PC-3 (cell line): ENCODE results near the gene TXK. TPM values are rescaled to one million over a fixed set of nuclear protein-coding genes. Genes with fewer than 3 reads are reported as not detected.

Experiments
- ATAC-seq: fragments of 200-7000 bp; cut with Tn5 transposase; 2 replicates; pipeline ENCODE4 v1.9.1; 2020; ENCODE audit warnings: mild to moderate bottlenecking, moderate library complexity
- BruUV-seq: library from RNA; stranded (reverse); fragments of 400-500 nt; replicated peaks from 2 replicates; lab custom pipeline; 2021; lab: Mats Ljungman, UMichigan
- CTCF ChIA-PET: fragments of 300-600 bp; sonication (Branson Sonifier 250); formaldehyde crosslinking; loops from one replicate; lab custom pipeline; 2022; ENCODE audit warnings: antibody characterized with exemption; lab: Charles Lee
- POLR2A ChIA-PET: fragments of 300-600 bp; sonication (Branson Sonifier 250); formaldehyde crosslinking; loops from one replicate; lab custom pipeline; 2022; ENCODE audit warnings: antibody characterized with exemption; ENCODE audit not compliant: unreplicated experiment; lab: Charles Lee
- DNase-seq: peaks from one replicate; pipeline ENCODE4 v3.0.0-alpha.2; 2015
- H2AFZ ChIP-seq: fragments of 300-600 bp; sonication (generic); 2 replicates; pipeline ENCODE4 v1.6.0; 2016; ENCODE audit warnings: antibody characterized with exemption, low read length
- H3F3A ChIP-seq: fragments of 300-600 bp; sonication (generic); one replicate; pipeline ENCODE4 v1.6.0; 2017; ENCODE audit warnings: antibody characterized with exemption, low read length, control low read depth, mild to moderate bottlenecking; ENCODE audit not compliant: unreplicated experiment
- H3K27ac ChIP-seq: fragments of 300-600 bp; sonication (generic); 2 replicates; pipeline ENCODE4 v1.5.1; 2016; ENCODE audit warnings: mild to moderate bottlenecking, low read length
- H3K27me3 ChIP-seq: fragments of 300-600 bp; sonication (generic); 2 replicates; pipeline ENCODE4 v1.6.1; 2016; ENCODE audit warnings: low read length, mixed read lengths
- H3K36me3 ChIP-seq: fragments of 300-600 bp; sonication (generic); 2 replicates; pipeline ENCODE4 v1.6.1; 2016; ENCODE audit warnings: low read depth, mixed run types, low read length, mixed read lengths
- H3K4me1 ChIP-seq: fragments of 300-600 bp; sonication (generic); 2 replicates; pipeline ENCODE4 v1.5.1; 2016; ENCODE audit warnings: low read length; ENCODE audit not compliant: insufficient read depth
- H3K4me2 ChIP-seq: fragments of 300-600 bp; sonication (generic); 2 replicates; pipeline ENCODE4 v1.6.0; 2016; ENCODE audit warnings: low read length
- H3K4me3 ChIP-seq: fragments of 300-600 bp; sonication (generic); 2 replicates; pipeline ENCODE4 v1.5.1; 2016; ENCODE audit warnings: mild to moderate bottlenecking, low read length, mixed read lengths
- H3K79me2 ChIP-seq: fragments of 300-600 bp; sonication (generic); 2 replicates; pipeline ENCODE4 v1.6.1; 2017; ENCODE audit warnings: low read length, mixed read lengths
- H3K9ac ChIP-seq: fragments of 300-600 bp; sonication (generic); 2 replicates; pipeline ENCODE4 v1.6.0; 2016; ENCODE audit warnings: mild to moderate bottlenecking, low read length
- H3K9me2 ChIP-seq: fragments of 300-600 bp; sonication (generic); replicated peaks from 2 replicates; pipeline ENCODE4 v1.6.1; 2016; ENCODE audit warnings: mixed run types, low read length, mixed read lengths
- H3K9me3 ChIP-seq: fragments of 300-600 bp; sonication (generic); 2 replicates; pipeline ENCODE4 v1.6.1; 2016; ENCODE audit warnings: low read length, mixed read lengths
- H4K20me1 ChIP-seq: fragments of 300-600 bp; sonication (generic); 2 replicates; pipeline ENCODE4 v1.6.1; 2016; ENCODE audit warnings: low read length, mixed read lengths
- CTCF ChIP-seq: fragments of 300-600 bp; sonication (generic); conservative IDR thresholded peaks from 2 replicates; pipeline ENCODE4 v1.5.1; 2017; ENCODE audit warnings: antibody characterized with exemption, low read depth, mild to moderate bottlenecking, low read length
- EZH2 ChIP-seq: fragments of 300-600 bp; sonication (generic); IDR thresholded peaks from one replicate; pipeline ENCODE4 v1.6.1; 2017; ENCODE audit warnings: antibody characterized with exemption, mild to moderate bottlenecking, low read length; ENCODE audit not compliant: unreplicated experiment
- EZH2phosphoT487 ChIP-seq: fragments of 300-600 bp; sonication (generic); IDR thresholded peaks from 2 replicates; pipeline ENCODE4 v1.6.1; 2018; ENCODE audit warnings: mild to moderate bottlenecking, antibody characterized with exemption, low read length, borderline replicate concordance
- intact Hi-C: fragments of 100-400 bp; cut with micrococcal nuclease; formaldehyde crosslinking; loops from 2 replicates; pipeline ENCODE4 v1.9.0; 2023
- total RNA-seq: library from RNA; depleted of rRNA; stranded (reverse); fragments of >200 nt; gene quantifications from 2 replicates; pipeline ENCODE4 v1.2.3, GENCODE V29; 2014

Gene TXK
- total RNA-seq, 1 experiment from 2014 or later: 2.6 TPM

GRCh38 chr4:48037117-48037462 is 97.0 kb downstream of the TXK start:
- no peak overlapping the region for H2AFZ ChIP-seq
- no peaks in the 10 kb centered on the region for H4K20me1 ChIP-seq
- no peaks in the 10 kb centered on the region for H3K9me2 ChIP-seq
- no peaks in the 10 kb centered on the region for H3K27me3 ChIP-seq
- ATAC-seq (no peak), DNase-seq (no peak)
- H3K9me3 ChIP-seq: no peaks in the 10 kb centered on the region
- H3K4me2 ChIP-seq: no peak overlapping the region
- no peaks in the 10 kb centered on the region for H3K79me2 ChIP-seq
- ChIA-PET POLR2A (no interaction called here), CTCF (no interaction called here)
- no peak overlapping the region for H3K27ac ChIP-seq
- H3K4me3 ChIP-seq: no peak overlapping the region
- peaks cover 16% of the 10 kb centered on the region for H3K4me1 ChIP-seq
- H3K9ac ChIP-seq: no peak overlapping the region
- no peak for TF ChIP-seq EZH2
- no peak for TF ChIP-seq EZH2phosphoT487
- no peak for TF ChIP-seq CTCF
- H3F3A ChIP-seq: no peaks in the 10 kb centered on the region
- intact Hi-C loops: no loop called here
- BruUV-seq: no TSS peak
- H3K36me3 ChIP-seq: peaks cover 10% of the 10 kb centered on the region

- POLR2A ChIA-PET: no interaction called here
- no TSS peak for BruUV-seq
Measured at GRCh38 chr4:48035952-48036351, 98.1 kb downstream of the TXK start.

More at GRCh38 chr4:48035952-48036351, 98.1 kb downstream of the TXK start:
- H3K4me2 ChIP-seq: no peak overlapping the region
- H3K9me2 ChIP-seq: no peaks in the 10 kb centered on the region
- no peak overlapping the region for H2AFZ ChIP-seq
- H3K36me3 ChIP-seq: peaks cover 10% of the 10 kb centered on the region
- H4K20me1 ChIP-seq: no peaks in the 10 kb centered on the region
- no peak for ATAC-seq
- no peak for TF ChIP-seq EZH2
- TF ChIP-seq EZH2phosphoT487: no peak
- TF ChIP-seq CTCF: no peak
- H3K4me3 ChIP-seq: no peak overlapping the region
- H3K9me3 ChIP-seq: no peaks in the 10 kb centered on the region
- CTCF ChIA-PET: no interaction called here
- no peak overlapping the region for H3K9ac ChIP-seq
- H3K27ac ChIP-seq: no peak overlapping the region
- DNase-seq: no peak
- no peaks in the 10 kb centered on the region for H3K27me3 ChIP-seq
- no peaks in the 10 kb centered on the region for H3F3A ChIP-seq
- intact Hi-C loops: no loop called here
- peaks cover 11% of the 10 kb centered on the region for H3K4me1 ChIP-seq
- no peaks in the 10 kb centered on the region for H3K79me2 ChIP-seq
